Choroid plexus epithelial cell (primary cell): ENCODE results near the gene ANXA11.

ENCODE experiments used
- DNase-seq: peaks from one replicate; pipeline ENCODE4 v3.0.0-alpha.2; 2010; ENCODE audit warnings: low read depth
- H3K4me3 ChIP-seq: 2 replicates; pipeline ENCODE4 v1.5.1; 2011; ENCODE audit warnings: low read depth, mild to moderate bottlenecking, control low read depth, low read length, moderate library complexity
- CTCF ChIP-seq: conservative IDR thresholded peaks from 2 replicates; pipeline ENCODE4 v1.5.1; 2011; ENCODE audit warnings: low read depth, mild to moderate bottlenecking, control low read depth, inconsistent platforms, low read length, moderate library complexity

Gene ANXA11

GRCh38 chr10:80157561-80157960 is 47.8 kb downstream of the ANXA11 start:
- no peak for DNase-seq
- no peak overlapping the region for H3K4me3 ChIP-seq
- TF ChIP-seq CTCF: no peak

GRCh38 chr10:80156216-80156615 is 49.1 kb downstream of the ANXA11 start:
- H3K4me3 ChIP-seq: no peak overlapping the region
- no peak for DNase-seq
- TF ChIP-seq CTCF: no peak

- no peak for TF ChIP-seq CTCF
- no peak for DNase-seq
- no peak overlapping the region for H3K4me3 ChIP-seq
Observed at GRCh38 chr10:80155696-80156215, 49.6 kb downstream of the ANXA11 start.

GRCh38 chr10:80154978-80155695 is 50.2 kb downstream of the ANXA11 start:
- no peak for TF ChIP-seq CTCF
- peak; percentile 92 for DNase-seq
- no peak overlapping the region for H3K4me3 ChIP-seq

- TF ChIP-seq CTCF: no peak
- no peak for DNase-seq
- no peak overlapping the region for H3K4me3 ChIP-seq
Observed at GRCh38 chr10:80154626-80154977, 50.7 kb downstream of the ANXA11 start.

- DNase-seq: no peak
- TF ChIP-seq CTCF: no peak
- no peak overlapping the region for H3K4me3 ChIP-seq
Observed at GRCh38 chr10:80153460-80153859, 51.9 kb downstream of the ANXA11 start.

GRCh38 chr10:80152820-80153219 is 52.5 kb downstream of the ANXA11 start:
- DNase-seq: no peak
- TF ChIP-seq CTCF: no peak
- H3K4me3 ChIP-seq: no peak overlapping the region
